ENCODE measurements around the gene ELP6. TPM values are rescaled to one million over a fixed set of nuclear protein-coding genes. Genes with fewer than 3 reads are reported as not detected.

Gene ELP6
- total and polyA plus RNA-seq, 9 of the 15 experiments (the other 6 are each of a cell fraction or from before 2014, with no cell fraction given): 76.9 to 198 (median 83.3) TPM

GRCh38 chr3:47475570-47476329 lies 37.8 kb downstream of the ELP6 start, which contains the start of gene SCAP (continued):
- TF ChIP-seq REST (IDR thresholded peaks at IDR 0.05; ENCODE audit: borderline replicate concordance) (peak; percentile 98), REST (CRISPR knock-in tag; IDR thresholded peaks at IDR 0.05; ENCODE audit: low read depth) (peak; percentile 98), HCFC1 (IDR thresholded peaks at IDR 0.05; ENCODE audit: low read depth, low read length) (peak; percentile 79), ZNF830 (CRISPR knock-in tag; IDR thresholded peaks at IDR 0.05) (no peak), CTCF (IDR thresholded peaks at IDR 0.05 in 2 of 3, conservative IDR thresholded peaks at IDR 0.05 in 1 of 3; ENCODE audit: insufficient read depth in 2 of 3, low read depth in 1 of 3, low read length in 3 of 3) (peak; percentile 91 to 93 (median 92)), RBM39 (optimal IDR thresholded peaks at IDR 0.05; ENCODE audit: low read depth, low read length) (no peak), ZNF12 (CRISPR knock-in tag; IDR thresholded peaks at IDR 0.05) (peak; percentile 33; the same call in 1 of the 2 replicates), NFRKB (IDR thresholded peaks at IDR 0.05; ENCODE audit: low read depth) (peak; percentile 81), E2F5 (CRISPR knock-in tag; IDR thresholded peaks at IDR 0.05) (no peak), RFX7 (CRISPR knock-in tag; IDR thresholded peaks at IDR 0.05) (peak; percentile 44; the same call in 1 of the 2 replicates), FOXJ2 (tag; IDR thresholded peaks at IDR 0.05) (peak; percentile 85), TCF3 (CRISPR knock-in tag; IDR thresholded peaks at IDR 0.05) (peak; percentile 4; the same call in 1 of the 2 replicates), LEF1 (IDR thresholded peaks at IDR 0.05) (peak; percentile 91), NR2C1 (IDR thresholded peaks at IDR 0.05) (no peak), NR2C1 (tag; IDR thresholded peaks at IDR 0.05) (peak; percentile 100), ZNF639 (CRISPR knock-in tag; conservative IDR thresholded peaks at IDR 0.05 in 1 of 2, IDR thresholded peaks at IDR 0.05 in 1 of 2) (peak in 1 of 2 experiments; percentile 100; a peak in 2 of 4 replicates)
